ENCODE results near the gene TRIM2. TPM values are rescaled to one million over a fixed set of nuclear protein-coding genes. Genes with fewer than 3 reads are reported as not detected.

TRIM2 gene
- total and polyA plus RNA-seq, 10 of the 15 experiments (the other 5 are each of a cell fraction or from before 2014, with no cell fraction given), result 0.06 to 0.19 (median 0.15) TPM; not detected in 3

DNA sequence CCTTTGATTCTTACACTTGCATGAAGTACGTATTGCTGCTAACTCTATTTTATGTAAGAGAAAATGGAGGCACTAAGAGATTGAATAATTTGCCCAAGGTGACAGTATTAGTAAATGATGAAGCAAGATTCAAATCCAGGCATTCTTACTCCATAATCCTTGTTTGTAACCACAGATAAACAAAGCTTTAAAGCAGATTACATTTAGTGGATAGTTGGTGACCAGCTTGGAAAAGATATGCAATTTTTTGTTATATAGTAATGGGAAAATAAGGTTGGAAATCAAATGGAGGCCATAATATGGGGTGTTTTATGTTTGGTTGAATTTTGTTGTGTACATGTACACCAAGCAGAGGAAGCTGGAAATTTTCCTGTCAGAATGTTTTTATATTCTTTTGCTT lies 171.1 kb downstream of the TRIM2 start:
- no peak overlapping the region for H3K27ac ChIP-seq (ENCODE audit: control insufficient read depth, insufficient read depth)
- SMC1A ChIA-PET (ENCODE audit: uncharacterized antibody, unreplicated experiment), result interaction anchor here (0.8 to 1.9 kb wide), 6 partner anchors 10 to 272 kb away, joined by 3 to 7 read pairs (median 5); no protein-coding TSS in a partner anchor

More for the DNA sequence above, 171.1 kb downstream of the TRIM2 start:
- ChIA-PET POLR2A (interaction anchor here (0.6 to 1.6 kb wide), 3 partner anchors 14 to 42 kb away, joined by 3 to 4 read pairs (median 3); no protein-coding TSS in a partner anchor), CTCF (interaction anchor here (0.6 to 1.3 kb wide), 7 partner anchors 10 to 198 kb away, joined by 3 to 6 read pairs (median 3); partner anchors contain the start of gene MND1), RAD21 (ENCODE audit: unreplicated experiment) (interaction anchor here (1.0 to 1.2 kb wide), 3 partner anchors 27 to 274 kb away, joined by 3 read pairs; no protein-coding TSS in a partner anchor)
- Histone ChIP-seq H3K4me1 (ENCODE audit: control insufficient read depth, insufficient read depth, low read length) (0 out of 2 replicates have a peak, but pooled peaks cover 3% of the 10 kb centered on the region), H3K9ac (ENCODE audit: control insufficient read depth, insufficient read depth, low read length) (no peak overlapping the region), H3K4me2 (ENCODE audit: control insufficient read depth, insufficient read depth) (no peak overlapping the region), H3K36me3 (ENCODE audit: control insufficient read depth in 2 of 2, insufficient read depth in 2 of 2, low read length in 1 of 2) (0 out of 4 replicates have a peak, but pooled peaks cover 0 to 2% of the 10 kb centered on the region in 2 experiments), H3K79me2 (ENCODE audit: control insufficient read depth, insufficient read depth, low read length) (no peaks in the 10 kb centered on the region), H4K20me1 (ENCODE audit: control insufficient read depth, insufficient read depth) (no peaks in the 10 kb centered on the region), H3K9me3 (replicated peaks; ENCODE audit: control insufficient read depth, insufficient read depth, low read length) (peaks cover 3% of the 10 kb centered on the region; the same call in 2 of the 3 replicates), H3K27me3 (replicated peaks in 1 of 2; ENCODE audit: control insufficient read depth in 2 of 2, insufficient read depth in 2 of 2, low read length in 1 of 2) (no peaks in the 10 kb centered on the region), H3K4me3 (no peak overlapping the region), H2AFZ (ENCODE audit: control insufficient read depth, low read depth, low read length) (no peak overlapping the region)
- TF ChIP-seq, protein P1, sequence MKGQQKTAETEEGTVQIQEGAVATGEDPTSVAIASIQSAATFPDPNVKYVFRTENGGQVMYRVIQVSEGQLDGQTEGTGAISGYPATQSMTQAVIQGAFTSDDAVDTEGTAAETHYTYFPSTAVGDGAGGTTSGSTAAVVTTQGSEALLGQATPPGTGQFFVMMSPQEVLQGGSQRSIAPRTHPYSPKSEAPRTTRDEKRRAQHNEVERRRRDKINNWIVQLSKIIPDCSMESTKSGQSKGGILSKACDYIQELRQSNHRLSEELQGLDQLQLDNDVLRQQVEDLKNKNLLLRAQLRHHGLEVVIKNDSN (IDR thresholded peaks at IDR 0.05; ENCODE audit: borderline replicate concordance, extremely low read length, insufficient read depth, low read depth, low read length), result no peak
- TF ChIP-seq HDAC2 (IDR thresholded peaks at IDR 0.05) (no peak), ATF7 (IDR thresholded peaks at IDR 0.05; ENCODE audit: low read depth) (no peak), DPF2 (IDR thresholded peaks at IDR 0.05) (no peak), BCL11A (IDR thresholded peaks at IDR 0.05; ENCODE audit: low read depth, low read length) (no peak), EZH2 (IDR thresholded peaks at IDR 0.05; ENCODE audit: borderline replicate concordance, control insufficient read depth, low read depth, low read length) (no peak), CBFB (IDR thresholded peaks at IDR 0.05; ENCODE audit: low read depth) (no peak), ZNF207 (IDR thresholded peaks at IDR 0.05; ENCODE audit: borderline replicate concordance) (no peak), POLR2A (IDR thresholded peaks at IDR 0.05; ENCODE audit: low read depth, low read length) (no peak), SIX5 (IDR thresholded peaks at IDR 0.05; ENCODE audit: low read depth, low read length, severe bottlenecking) (no peak), BHLHE40 (IDR thresholded peaks at IDR 0.05; ENCODE audit: borderline replicate concordance in 1 of 2, low read depth in 2 of 2, low read length in 1 of 2) (no peak), GABPA (IDR thresholded peaks at IDR 0.05; ENCODE audit: low read depth) (no peak)
- TF ChIP-seq, protein P2, sequence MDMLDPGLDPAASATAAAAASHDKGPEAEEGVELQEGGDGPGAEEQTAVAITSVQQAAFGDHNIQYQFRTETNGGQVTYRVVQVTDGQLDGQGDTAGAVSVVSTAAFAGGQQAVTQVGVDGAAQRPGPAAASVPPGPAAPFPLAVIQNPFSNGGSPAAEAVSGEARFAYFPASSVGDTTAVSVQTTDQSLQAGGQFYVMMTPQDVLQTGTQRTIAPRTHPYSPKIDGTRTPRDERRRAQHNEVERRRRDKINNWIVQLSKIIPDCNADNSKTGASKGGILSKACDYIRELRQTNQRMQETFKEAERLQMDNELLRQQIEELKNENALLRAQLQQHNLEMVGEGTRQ (IDR thresholded peaks at IDR 0.05; ENCODE audit: borderline replicate concordance, low read depth, low read length), result no peak
- 100% methylated on average over 1 of the region's 1 CpG for WGBS (ENCODE audit: insufficient coverage, insufficient replicate concordance, low lambda C conversion rate, missing lambda C conversion rate)
- no TSS peak for BruUV-seq (replicated peaks)
- in situ Hi-C loops (cut with MboI), result no loop called here
- FAIRE-seq (no peak), DNase-seq (ENCODE audit: low read depth, low spot score) (no peak), ATAC-seq (no peak)
- intact Hi-C loops (cut with micrococcal nuclease; ENCODE audit: unreplicated experiment), result no loop called here
